Spleen (tissue), 11 donors: Measurements from ENCODE around the gene PAX5. TPM values are rescaled to one million over a fixed set of nuclear protein-coding genes. Genes with fewer than 3 reads are reported as not detected.

ENCODE experiments used
- DNase-seq: peaks from one replicate; pipeline ENCODE4 v3.0.0-alpha.2; 2020
- H3K27ac ChIP-seq, 8 donors: fragments of 200-600 bp; sonication (generic) in 7 of 8; 1 replicate in 4 of 8; 2 replicates in 4 of 8; pipeline versions ENCODE4 v1.5.0 to v1.8.0; 2016 to 2021; ENCODE audit warnings: inconsistent platforms in 4 of 8, mild to moderate bottlenecking in 4 of 8, moderate library complexity in 1 of 8
- H3K27me3 ChIP-seq, 7 donors: fragments of 200-600 bp; sonication (generic) in 6 of 7; replicated peaks in 1 of 7; 1 replicate in 4 of 7; 2 replicates in 3 of 7; pipeline versions ENCODE4 v1.5.0 to v1.8.0; 2016 to 2021; ENCODE audit warnings: inconsistent platforms in 3 of 7, mild to moderate bottlenecking in 1 of 7
- H3K36me3 ChIP-seq, 6 donors: fragments of 200-600 bp; sonication (generic) in 5 of 6; 1 replicate in 4 of 6; 2 replicates in 2 of 6; pipeline versions ENCODE4 v1.5.0 to v1.8.0; 2016 to 2021; ENCODE audit warnings: inconsistent platforms in 2 of 6
- H3K4me1 ChIP-seq, 6 donors: fragments of 200-600 bp; sonication (generic) in 5 of 6; 1 replicate in 3 of 6; 2 replicates in 3 of 6; pipeline versions ENCODE4 v1.5.0 to v1.8.0; 2016 to 2021; ENCODE audit warnings: inconsistent platforms in 3 of 6
- H3K4me3 ChIP-seq, 8 donors: fragments of 200-600 bp; sonication (generic) in 7 of 8; 1 replicate in 4 of 8; 2 replicates in 4 of 8; pipeline versions ENCODE4 v1.5.0 to v1.8.0; 2016 to 2021; ENCODE audit warnings: inconsistent platforms in 4 of 8, mild to moderate bottlenecking in 4 of 8, moderate library complexity in 2 of 8
- H3K9me3 ChIP-seq, 8 donors: fragments of 200-600 bp; sonication (generic) in 7 of 8; 1 replicate in 4 of 8; 2 replicates in 4 of 8; pipeline versions ENCODE4 v1.5.0 to v1.8.0; 2016 to 2021; ENCODE audit warnings: inconsistent platforms in 4 of 8
- CTCF ChIP-seq, 11 experiments: fragments of 200-600 bp in 7 of 11; fragments of 450-650 bp in 4 of 11; sonication (generic) in 4 of 11; IDR thresholded peaks in 8 of 11; conservative IDR thresholded peaks in 3 of 11; 1 replicate in 7 of 11; 2 replicates in 4 of 11; pipeline versions ENCODE4 v1.4.0 to v1.8.0; 2016 to 2021; ENCODE audit warnings: antibody characterized with exemption in 11 of 11, inconsistent platforms in 4 of 11, mild to moderate bottlenecking in 1 of 11
- POLR2A ChIP-seq, 3 donors: fragments of 450-650 bp; IDR thresholded peaks; one replicate each; pipeline ENCODE4 v1.5.1; 2017; ENCODE audit warnings: antibody characterized with exemption in 3 of 3, mild to moderate bottlenecking in 1 of 3
- POLR2AphosphoS5 ChIP-seq, 3 donors: sonication (generic); formaldehyde crosslinking; IDR thresholded peaks; one replicate each; pipeline ENCODE4 v1.5.1; 2017; ENCODE audit warnings: antibody characterized with exemption in 3 of 3
- WGBS, 5 donors: extraction: QIAGEN DNeasy Blood & Tissue Kit in 3 of 5; methylation state at CpG; one replicate each; pipeline versions ENCODE4 v1.1.5 to v1.1.7; 2013 to 2018; 5-methylcytosine and 5-hydroxymethylcytosine counted together
- intact Hi-C: fragments of 100-400 bp; cut with DNase I; formaldehyde crosslinking; loops from one replicate; pipeline ENCODE4 v1.15.0; 2023; ENCODE audit warnings: low total_unique reads
- polyA plus RNA-seq, 3 donors: library from polyadenylated mRNA; stranded (reverse); fragments of 200-250 nt; gene quantifications; one replicate each; pipeline ENCODE4 v1.2.1, GENCODE V29; 2013
- total RNA-seq, 7 donors: library from RNA; depleted of rRNA in 3 of 7; stranded (reverse); fragments of >200 nt in 3 of 7; fragmentation: NEBNext Ultra II Directional in 4 of 7; extraction: Animal tissue kit (Norgen Biotek cat#: 25700) in 4 of 7; gene quantifications; one replicate each; pipeline versions ENCODE4 v1.1.0 to v1.2.1, GENCODE V29; 2016 to 2021
- donor health status: healthy with polysubstance abuse.
- donor health status: DM: no; HTN: no; CAD: no; lungs with moderate emphysema.
- donor health status: DM: no; HTN: no; CAD: no.
- donor health status: Bipolar disorder and iron deficiency.
- donor health status: healthy.
- donor health status: DM: no; HTN: no; CAD: no.
- donor health status: DM: yes; HTN: yes; CAD: no.

The PAX5 gene
- total and polyA plus RNA-seq, 10 donors: 15.9 to 120 (median 53.0) TPM

GRCh38 chr9:36802201-36802920 is 231.7 kb downstream of the PAX5 start:
- no peak for DNase-seq
- WGBS, 5 donors: 63 to 78% (median 73%) methylated on average over 15 of the region's 15 CpGs
- TF ChIP-seq POLR2AphosphoS5 (IDR thresholded peaks at IDR 0.05): no peak
- no peak for TF ChIP-seq POLR2A (IDR thresholded peaks at IDR 0.05)
- TF ChIP-seq CTCF (IDR thresholded peaks at IDR 0.05 in 8 of 11, conservative IDR thresholded peaks at IDR 0.05 in 3 of 11): no peak
- H3K4me3 ChIP-seq: no peak overlapping the region
- H3K9me3 ChIP-seq: no peaks in the 10 kb centered on the region
- H3K36me3 ChIP-seq: no peaks in the 10 kb centered on the region
- H3K27me3 ChIP-seq: peaks cover 0 to 25% (median 0%) of the 10 kb centered on the region in 7 donors
- no peak overlapping the region for H3K27ac ChIP-seq
- no peaks in the 10 kb centered on the region for H3K4me1 ChIP-seq
- intact Hi-C loops: no loop called here

GRCh38 chr9:36800455-36800854 is 233.6 kb downstream of the PAX5 start:
- H3K27ac ChIP-seq: no peak overlapping the region
- TF ChIP-seq CTCF (IDR thresholded peaks at IDR 0.05 in 8 of 11, conservative IDR thresholded peaks at IDR 0.05 in 3 of 11): no peak
- TF ChIP-seq POLR2AphosphoS5 (IDR thresholded peaks at IDR 0.05): no peak
- TF ChIP-seq POLR2A (IDR thresholded peaks at IDR 0.05): no peak
- intact Hi-C loops: no loop called here
- no peaks in the 10 kb centered on the region for H3K9me3 ChIP-seq
- H3K4me1 ChIP-seq: no peaks in the 10 kb centered on the region
- DNase-seq: no peak
- 74 to 79% (median 77%) methylated on average over 3 of the region's 3 CpGs for WGBS, 5 donors
- peaks cover 0 to 25% (median 0%) of the 10 kb centered on the region in 7 donors for H3K27me3 ChIP-seq
- H3K36me3 ChIP-seq: no peaks in the 10 kb centered on the region
- H3K4me3 ChIP-seq: no peak overlapping the region

GRCh38 chr9:36798350-36799065 is 235.6 kb downstream of the PAX5 start:
- intact Hi-C loops: no loop called here
- peaks cover 0 to 12% (median 10%) of the 10 kb centered on the region in 8 donors for H3K9me3 ChIP-seq
- H3K36me3 ChIP-seq: no peaks in the 10 kb centered on the region
- no peaks in the 10 kb centered on the region for H3K4me1 ChIP-seq
- H3K27ac ChIP-seq: no peak overlapping the region
- no peak overlapping the region for H3K4me3 ChIP-seq
- H3K27me3 ChIP-seq: peaks cover 0 to 22% (median 0%) of the 10 kb centered on the region in 7 donors
- TF ChIP-seq POLR2A (IDR thresholded peaks at IDR 0.05) (no peak), CTCF (IDR thresholded peaks at IDR 0.05 in 8 of 11, conservative IDR thresholded peaks at IDR 0.05 in 3 of 11) (no peak), POLR2AphosphoS5 (IDR thresholded peaks at IDR 0.05) (no peak)
- 60 to 86% (median 72%) methylated on average over 6 of the region's 6 CpGs for WGBS, 5 donors
- DNase-seq: no peak
